ENCODE measurements around the gene PEX6.
"Not testable (repeated sequence)": the region's sequence is repeated elsewhere in the genome, so short reads cannot be mapped to it uniquely, and the experiment has no call there.

The PEX6 gene

GRCh38 chr6:42958125-42958524, 20.9 kb downstream of the PEX6 start:
- H3K27ac ChIP-seq: no peak overlapping the region
- ChIA-PET CTCF (interaction anchor here (0.6 kb wide), 2 partner anchors 209 to 317 kb away, joined by 4 read pairs; no protein-coding TSS in a partner anchor), POLR2A (ENCODE audit: low non-redundant PET) (no interaction called here)
- TF ChIP-seq CTCF (conservative IDR thresholded peaks at IDR 0.05; ENCODE audit: low read depth): no peak
- no peak for DNase-seq (ENCODE audit: low spot score)

GRCh38 chr6:42954405-42954804, 24.6 kb downstream of the PEX6 start:
- CTCF ChIA-PET; DNase-seq (ENCODE audit: low spot score); POLR2A ChIA-PET (ENCODE audit: low non-redundant PET); H3K27ac ChIP-seq: not testable (repeated sequence)

GRCh38 chr6:42952389-42952788, 26.6 kb downstream of the PEX6 start:
- H3K27ac ChIP-seq: no peak overlapping the region
- no peak for DNase-seq (ENCODE audit: low spot score)
- CTCF ChIA-PET: no interaction called here
- POLR2A ChIA-PET (ENCODE audit: low non-redundant PET): no interaction called here
- TF ChIP-seq CTCF (conservative IDR thresholded peaks at IDR 0.05; ENCODE audit: low read depth): no peak

GRCh38 chr6:42947950-42948349, 31.0 kb downstream of the PEX6 start:
- DNase-seq (ENCODE audit: low spot score): no peak
- no peak for TF ChIP-seq CTCF (conservative IDR thresholded peaks at IDR 0.05; ENCODE audit: low read depth)
- ChIA-PET CTCF (interaction anchor here (0.6 kb wide), 1 partner anchor 16 kb away, joined by 3 read pairs; no protein-coding TSS in a partner anchor), POLR2A (ENCODE audit: low non-redundant PET) (no interaction called here)
- no peak overlapping the region for H3K27ac ChIP-seq

GRCh38 chr6:42942444-42942843, 36.5 kb downstream of the PEX6 start:
- CTCF ChIA-PET: no interaction called here

GRCh38 chr6:42941356-42941755, 37.6 kb downstream of the PEX6 start:
- CTCF ChIA-PET; DNase-seq (ENCODE audit: low spot score); POLR2A ChIA-PET (ENCODE audit: low non-redundant PET): not testable (repeated sequence)
- H3K27ac ChIP-seq: peak overlapping the region; percentile 20; the same call in 1 of the 2 replicates

More at GRCh38 chr6:42942444-42942843, 36.5 kb downstream of the PEX6 start:
- no peak for DNase-seq (ENCODE audit: low spot score)
- POLR2A ChIA-PET (ENCODE audit: low non-redundant PET): no interaction called here
- 0 out of 2 replicates have a peak overlapping the region, but pooled peaks have one; percentile 6 for H3K27ac ChIP-seq
- TF ChIP-seq CTCF (conservative IDR thresholded peaks at IDR 0.05; ENCODE audit: low read depth): no peak

GRCh38 chr6:42940493-42941045, 38.4 kb downstream of the PEX6 start:
- ChIA-PET POLR2A (ENCODE audit: low non-redundant PET) (no interaction called here), CTCF (no interaction called here)
- no peak for TF ChIP-seq CTCF (conservative IDR thresholded peaks at IDR 0.05; ENCODE audit: low read depth)
- peak overlapping the region; percentile 32 for H3K27ac ChIP-seq
- no peak for DNase-seq (ENCODE audit: low spot score)

GRCh38 chr6:42939810-42940167, 39.2 kb downstream of the PEX6 start:
- H3K27ac ChIP-seq: peak overlapping the region; percentile 32
- no peak for DNase-seq (ENCODE audit: low spot score)
- ChIA-PET POLR2A (ENCODE audit: low non-redundant PET) (no interaction called here), CTCF (no interaction called here)
- no peak for TF ChIP-seq CTCF (conservative IDR thresholded peaks at IDR 0.05; ENCODE audit: low read depth)

All from RWPE1 (cell line).